Type B pancreatic cell (in vitro differentiated cells): Measurements from ENCODE around the gene C17orf113. TPM values are rescaled to one million over a fixed set of nuclear protein-coding genes. Genes with fewer than 3 reads are reported as not detected.

ENCODE experiments used
- DNase-seq: peaks from one replicate; pipeline ENCODE4 v3.0.0; 2021; ENCODE audit warnings: mixed read lengths; ENCODE audit not compliant: unreplicated experiment; ENCODE audit errors: extremely low spot score
- H3K27ac Mint-ChIP-seq: 2 replicates; pipeline ENCODE4 v1.8.0; 2021; ENCODE audit warnings: mild to moderate bottlenecking, mixed read lengths
- H3K27me3 Mint-ChIP-seq: 2 replicates; pipeline ENCODE4 v1.8.0; 2021; ENCODE audit warnings: mixed read lengths
- H3K36me3 Mint-ChIP-seq: 2 replicates; pipeline ENCODE4 v1.8.0; 2021; ENCODE audit warnings: mixed read lengths
- H3K4me1 Mint-ChIP-seq: one replicate; pipeline ENCODE4 v1.8.0; 2021; ENCODE audit warnings: mixed read lengths; ENCODE audit not compliant: unreplicated experiment
- H3K4me3 Mint-ChIP-seq: 2 replicates; pipeline ENCODE4 v1.8.0; 2021; ENCODE audit warnings: mild to moderate bottlenecking, mixed read lengths
- H3K9me3 Mint-ChIP-seq: 2 replicates; pipeline ENCODE4 v1.8.0; 2021; ENCODE audit warnings: mixed read lengths
- total RNA-seq: library from RNA; stranded (reverse); gene quantifications from 2 replicates; pipeline ENCODE4 v1.2.1, GENCODE V29; 2021; ENCODE audit warnings: low replicate concordance
- TF ChIP-seq, protein P1 (sequence below): fragments of 200-600 bp; sonication (generic); conservative IDR thresholded peaks from 2 replicates; pipeline ENCODE4 v1.5.0; 2021; ENCODE audit warnings: antibody characterized with exemption, mild to moderate bottlenecking

The C17orf113 gene
- total RNA-seq, 1 donor from 2014 or later, result 3.0 TPM

- Mint-ChIP-seq H3K9me3 (no peaks in the 10 kb centered on the region), H3K4me3 (no peak overlapping the region), H3K36me3 (no peaks in the 10 kb centered on the region), H3K27me3 (peaks cover 14% of the 10 kb centered on the region), H3K27ac (no peak overlapping the region), H3K4me1 (peaks cover 13% of the 10 kb centered on the region)
- DNase-seq, result no peak
- TF ChIP-seq, protein P1, sequence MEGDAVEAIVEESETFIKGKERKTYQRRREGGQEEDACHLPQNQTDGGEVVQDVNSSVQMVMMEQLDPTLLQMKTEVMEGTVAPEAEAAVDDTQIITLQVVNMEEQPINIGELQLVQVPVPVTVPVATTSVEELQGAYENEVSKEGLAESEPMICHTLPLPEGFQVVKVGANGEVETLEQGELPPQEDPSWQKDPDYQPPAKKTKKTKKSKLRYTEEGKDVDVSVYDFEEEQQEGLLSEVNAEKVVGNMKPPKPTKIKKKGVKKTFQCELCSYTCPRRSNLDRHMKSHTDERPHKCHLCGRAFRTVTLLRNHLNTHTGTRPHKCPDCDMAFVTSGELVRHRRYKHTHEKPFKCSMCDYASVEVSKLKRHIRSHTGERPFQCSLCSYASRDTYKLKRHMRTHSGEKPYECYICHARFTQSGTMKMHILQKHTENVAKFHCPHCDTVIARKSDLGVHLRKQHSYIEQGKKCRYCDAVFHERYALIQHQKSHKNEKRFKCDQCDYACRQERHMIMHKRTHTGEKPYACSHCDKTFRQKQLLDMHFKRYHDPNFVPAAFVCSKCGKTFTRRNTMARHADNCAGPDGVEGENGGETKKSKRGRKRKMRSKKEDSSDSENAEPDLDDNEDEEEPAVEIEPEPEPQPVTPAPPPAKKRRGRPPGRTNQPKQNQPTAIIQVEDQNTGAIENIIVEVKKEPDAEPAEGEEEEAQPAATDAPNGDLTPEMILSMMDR, result no peak
Observed at GRCh38 chr17:42059815-42060214, 9.4 kb upstream of the C17orf113 start.

- Mint-ChIP-seq H3K4me1 (peaks cover 13% of the 10 kb centered on the region), H3K27ac (no peak overlapping the region), H3K27me3 (peaks cover 25% of the 10 kb centered on the region), H3K4me3 (no peak overlapping the region), H3K9me3 (no peaks in the 10 kb centered on the region), H3K36me3 (no peaks in the 10 kb centered on the region)
- DNase-seq, result no peak
- TF ChIP-seq, protein P1, result no peak
Observed at GRCh38 chr17:42058063-42058462, 7.7 kb upstream of the C17orf113 start.

GRCh38 chr17:42056635-42057034 lies 6.2 kb upstream of the C17orf113 start:
- no peaks in the 10 kb centered on the region for H3K9me3 Mint-ChIP-seq
- DNase-seq, result no peak
- TF ChIP-seq, protein P1, result no peak
- no peaks in the 10 kb centered on the region for H3K36me3 Mint-ChIP-seq
- H3K27ac Mint-ChIP-seq, result no peak overlapping the region
- H3K4me1 Mint-ChIP-seq, result peaks cover 13% of the 10 kb centered on the region
- peaks cover 38% of the 10 kb centered on the region for H3K27me3 Mint-ChIP-seq
- no peak overlapping the region for H3K4me3 Mint-ChIP-seq

GRCh38 chr17:42055496-42055895 lies 5.1 kb upstream of the C17orf113 start:
- H3K4me1 Mint-ChIP-seq, result peaks cover 21% of the 10 kb centered on the region
- DNase-seq, result no peak
- H3K27ac Mint-ChIP-seq, result peak overlapping the region; percentile 58

GRCh38 chr17:42055027-42055426 lies 4.6 kb upstream of the C17orf113 start:
- Mint-ChIP-seq H3K27ac (peak overlapping the region; percentile 58), H3K4me1 (peaks cover 21% of the 10 kb centered on the region), H3K27me3 (peaks cover 41% of the 10 kb centered on the region), H3K9me3 (no peaks in the 10 kb centered on the region), H3K36me3 (no peaks in the 10 kb centered on the region), H3K4me3 (peak overlapping the region; percentile 70)
- TF ChIP-seq, protein P1, result no peak
- DNase-seq, result no peak

More at GRCh38 chr17:42055496-42055895, 5.1 kb upstream of the C17orf113 start:
- TF ChIP-seq, protein P1, result no peak
- Mint-ChIP-seq H3K4me3 (no peak overlapping the region), H3K36me3 (no peaks in the 10 kb centered on the region), H3K27me3 (peaks cover 44% of the 10 kb centered on the region), H3K9me3 (no peaks in the 10 kb centered on the region)
